HCT116 (cell line): ENCODE measurements around the gene SH3GL3. TPM values are rescaled to one million over a fixed set of nuclear protein-coding genes. Genes with fewer than 3 reads are reported as not detected.

Experiments used
- ATAC-seq: fragments of 200-7000 bp; cut with Tn5 transposase; 2 replicates; pipeline ENCODE4 v1.9.1; 2020; ENCODE audit warnings: mild to moderate bottlenecking, moderate library complexity
- BruUV-seq: library from RNA; stranded (reverse); fragments of 400-500 nt; replicated peaks from 2 replicates; lab custom pipeline; 2021; lab: Mats Ljungman, UMichigan
- CTCF ChIA-PET: fragments of 300-600 bp; sonication (Branson Sonifier 250); formaldehyde crosslinking; loops from one replicate; lab custom pipeline; 2021; ENCODE audit warnings: antibody characterized with exemption; lab: Charles Lee
- POLR2A ChIA-PET: fragments of 300-600, 350-600 bp; sonication (Branson Sonifier 250); formaldehyde crosslinking; loops from one replicate; lab custom pipeline; 2021; ENCODE audit warnings: antibody characterized with exemption; lab: Charles Lee
- RAD21 ChIA-PET, 2 experiments: fragments of 300-600 bp; sonication (Branson Sonifier 250); formaldehyde crosslinking; loops; one replicate each; lab custom pipeline; 2023; ENCODE audit warnings: low total read pairs in 2 of 2; ENCODE audit not compliant: uncharacterized antibody in 2 of 2, unreplicated experiment in 2 of 2, low non-redundant PET in 1 of 2; lab: Charles Lee
- DNase-seq: peaks from one replicate; pipeline ENCODE4 v3.0.0-alpha.2; 2010; ENCODE audit warnings: low read depth, low spot score
- H2AFZ ChIP-seq: fragments of 200-600 bp; shearing (Covaris generic), sonication (generic); 2 replicates; pipeline ENCODE4 v1.6.1; 2017; ENCODE audit warnings: low read depth, mixed run types, mixed read lengths, antibody characterized with exemption, low read length; ENCODE audit not compliant: poor library complexity, severe bottlenecking
- H3K27ac ChIP-seq: 2 replicates; pipeline ENCODE4 v1.5.1; 2012; ENCODE audit warnings: low read depth, low read length
- H3K27me3 ChIP-seq: fragments of 200-600 bp; sonication (generic); 2 replicates; pipeline ENCODE4 v1.6.1; 2016; ENCODE audit warnings: mixed run types, low read length, mixed read lengths; ENCODE audit not compliant: insufficient read depth
- H3K36me3 ChIP-seq, 2 experiments: fragments of 200-500 bp in 1 of 2; fragments of 200-600 bp in 1 of 2; sonication (Bioruptor generic) in 1 of 2; sonication (generic) in 1 of 2; 2 replicates each; pipeline versions ENCODE4 v1.5.1 to v1.6.1; 2014 to 2016; ENCODE audit warnings: low read length in 2 of 2, inconsistent platforms in 1 of 2, mixed read lengths in 1 of 2, mixed run types in 1 of 2; ENCODE audit not compliant: insufficient read depth in 2 of 2, control insufficient read depth in 1 of 2
- H3K4me1 ChIP-seq, 2 experiments: fragments of 200-600 bp in 1 of 2; sonication (generic) in 1 of 2; 2 replicates each; pipeline versions ENCODE4 v1.5.1 to v1.6.1; 2012 to 2017; ENCODE audit warnings: low read length in 2 of 2, inconsistent platforms in 1 of 2, mild to moderate bottlenecking in 1 of 2, mixed read lengths in 1 of 2, mixed run types in 1 of 2, moderate library complexity in 1 of 2; ENCODE audit not compliant: insufficient read depth in 2 of 2, control insufficient read depth in 1 of 2
- H3K4me2 ChIP-seq: fragments of 200-600 bp; sonication (generic); 2 replicates; pipeline ENCODE4 v1.6.1; 2017; ENCODE audit warnings: mixed run types, low read length, mixed read lengths
- H3K4me3 ChIP-seq, 2 experiments: fragments of 200-600 bp in 1 of 2; sonication (generic) in 1 of 2; replicated peaks in 1 of 2; 2 replicates each; pipeline ENCODE4 v1.5.1; 2011 to 2016; ENCODE audit warnings: low read length in 2 of 2, control low read depth in 1 of 2, low read depth in 1 of 2, mild to moderate bottlenecking in 1 of 2, mixed read lengths in 1 of 2, mixed run types in 1 of 2
- H3K79me2 ChIP-seq: fragments of 200-600 bp; sonication (generic); 2 replicates; pipeline ENCODE4 v1.6.1; 2017; ENCODE audit warnings: mild to moderate bottlenecking, mixed run types, low read length, moderate library complexity, mixed read lengths; ENCODE audit not compliant: insufficient read depth
- H3K9ac ChIP-seq: fragments of 200-600 bp; sonication (generic); 2 replicates; pipeline ENCODE4 v1.6.1; 2016; ENCODE audit warnings: low read length, mixed read lengths
- H3K9me2 ChIP-seq: fragments of 200-600 bp; sonication (generic), shearing (Covaris generic); 2 replicates; pipeline ENCODE4 v1.6.1; 2017; ENCODE audit warnings: mixed run types, mild to moderate bottlenecking, moderate library complexity; ENCODE audit not compliant: insufficient read depth
- H3K9me3 ChIP-seq, 2 experiments: fragments of 200-500 bp in 1 of 2; fragments of 200-600 bp in 1 of 2; sonication (Bioruptor generic) in 1 of 2; sonication (generic) in 1 of 2; 2 replicates each; pipeline ENCODE4 v1.6.1; 2014 to 2017; ENCODE audit warnings: low read length in 2 of 2, mixed read lengths in 2 of 2, inconsistent platforms in 1 of 2, low read depth in 1 of 2, mild to moderate bottlenecking in 1 of 2, mixed run types in 1 of 2, moderate library complexity in 1 of 2; ENCODE audit not compliant: control insufficient read depth in 1 of 2, insufficient read depth in 1 of 2
- H4K20me1 ChIP-seq: fragments of 200-600 bp; sonication (generic), shearing (Covaris generic); 2 replicates; pipeline ENCODE4 v1.6.1; 2017; ENCODE audit warnings: mixed run types, mild to moderate bottlenecking, moderate library complexity; ENCODE audit not compliant: insufficient read depth
- CBX3 ChIP-seq: IDR thresholded peaks from 2 replicates; pipeline ENCODE4 v1.6.1; 2012; ENCODE audit warnings: low read depth
- ELF1 ChIP-seq: IDR thresholded peaks from 2 replicates; pipeline ENCODE4 v1.6.1; 2012; ENCODE audit warnings: low read depth, borderline replicate concordance
- EZH2 ChIP-seq: fragments of 200-600 bp; sonication (generic); IDR thresholded peaks from 2 replicates; pipeline ENCODE4 v1.6.1; 2017; ENCODE audit warnings: antibody characterized with exemption, mixed run types
- JUND ChIP-seq: IDR thresholded peaks from 2 replicates; pipeline ENCODE4 v1.6.1; 2012
- POLR2A ChIP-seq: IDR thresholded peaks from 2 replicates; pipeline ENCODE4 v1.7.0; 2011; ENCODE audit warnings: borderline replicate concordance; ENCODE audit not compliant: insufficient read depth, insufficient read length; ENCODE audit errors: extremely low read depth
- POLR2AphosphoS5 ChIP-seq: IDR thresholded peaks from 2 replicates; pipeline ENCODE4 v1.6.1; 2011; ENCODE audit warnings: mild to moderate bottlenecking, low read depth, low read length, moderate library complexity
- RAD21 ChIP-seq: IDR thresholded peaks from 2 replicates; pipeline ENCODE4 v1.6.1; 2012; ENCODE audit warnings: low read depth, mild to moderate bottlenecking
- SIN3A ChIP-seq: IDR thresholded peaks from 2 replicates; pipeline ENCODE4 v1.6.1; 2012; ENCODE audit warnings: low read depth
- SP1 ChIP-seq: IDR thresholded peaks from 2 replicates; pipeline ENCODE4 v1.6.1; 2012; ENCODE audit warnings: low read depth
- TCF7L2 ChIP-seq: IDR thresholded peaks from 2 replicates; pipeline ENCODE4 v1.7.0; 2011; ENCODE audit warnings: borderline replicate concordance, inconsistent platforms; ENCODE audit not compliant: insufficient read depth, insufficient read length; ENCODE audit errors: extremely low read depth
- YY1 ChIP-seq: IDR thresholded peaks from 2 replicates; pipeline ENCODE4 v1.6.1; 2011; ENCODE audit warnings: low read length, low read depth, moderate library complexity, mild to moderate bottlenecking; ENCODE audit not compliant: insufficient replicate concordance; ENCODE audit errors: extremely low read depth
- intact Hi-C: fragments of 100-400 bp; cut with micrococcal nuclease; formaldehyde crosslinking; loops from 2 replicates; pipeline ENCODE4 v1.10.0; 2022
- total RNA-seq: library from RNA; stranded (reverse); gene quantifications from one replicate; pipeline ENCODE4 v1.2.1, GENCODE V29; 2021; ENCODE audit not compliant: unreplicated experiment
- TF ChIP-seq, protein P1 (sequence below), 3 experiments: fragments of 200-600 bp in 1 of 3; sonication (generic) in 1 of 3; IDR thresholded peaks in 2 of 3; conservative IDR thresholded peaks in 1 of 3; 2 replicates each; pipeline ENCODE4 v1.5.1; 2012 to 2017; ENCODE audit warnings: low read depth in 2 of 3, low read length in 2 of 3, antibody characterized with exemption in 1 of 3, borderline replicate concordance in 1 of 3, control low read depth in 1 of 3, mild to moderate bottlenecking in 1 of 3, mixed read lengths in 1 of 3, mixed run types in 1 of 3, moderate library complexity in 1 of 3; ENCODE audit not compliant: insufficient read depth in 1 of 3

SH3GL3 gene
- total RNA-seq, 1 experiment from 2014 or later = 1.3 TPM

DNA sequence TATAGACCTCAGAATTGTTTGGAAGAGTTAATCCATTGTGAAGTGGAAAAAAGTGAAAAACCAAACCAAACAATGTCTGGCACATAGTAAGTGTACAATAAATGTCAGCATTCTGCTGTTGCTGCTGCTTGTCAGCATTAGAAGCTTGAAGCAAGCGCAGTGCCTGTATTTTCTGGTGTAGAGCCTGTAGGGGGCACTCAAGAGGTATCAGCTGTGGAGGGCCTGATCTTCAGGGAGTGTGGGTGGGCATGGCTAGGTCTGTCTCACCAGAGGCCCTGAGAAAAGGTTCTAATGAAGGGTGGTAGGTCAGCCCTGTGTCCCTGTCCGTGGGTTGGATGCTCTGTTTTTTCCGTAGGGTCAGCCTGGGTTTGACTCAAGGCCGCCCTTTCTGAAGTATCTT lies 210.4 kb downstream of the SH3GL3 start:
- intact Hi-C loops = no loop called here
- H3K9ac ChIP-seq = no peak overlapping the region
- no peaks in the 10 kb centered on the region for H3K9me3 ChIP-seq
- no peak overlapping the region for H3K4me2 ChIP-seq
- no peaks in the 10 kb centered on the region for H3K4me1 ChIP-seq
- H2AFZ ChIP-seq = no peak overlapping the region
- H4K20me1 ChIP-seq = no peaks in the 10 kb centered on the region
- H3K4me3 ChIP-seq = no peak overlapping the region
- ChIA-PET RAD21 (no interaction called here), CTCF (interaction anchor here (0.6 to 2.9 kb wide), 6 partner anchors 13 to 378 kb away, joined by 3 to 17 read pairs (median 3); no protein-coding TSS in a partner anchor), POLR2A (no interaction called here)
- DNase-seq = peak; percentile 6
- no peaks in the 10 kb centered on the region for H3K9me2 ChIP-seq
- no peak overlapping the region for H3K27ac ChIP-seq
- no peaks in the 10 kb centered on the region for H3K36me3 ChIP-seq
- BruUV-seq = no TSS peak
- no peaks in the 10 kb centered on the region for H3K27me3 ChIP-seq
- no peak for TF ChIP-seq SIN3A
- no peak for TF ChIP-seq CBX3
- peak; percentile 48 for TF ChIP-seq RAD21
- TF ChIP-seq YY1 = no peak
- TF ChIP-seq EZH2 = no peak
- no peak for TF ChIP-seq POLR2AphosphoS5
- TF ChIP-seq, protein P1, sequence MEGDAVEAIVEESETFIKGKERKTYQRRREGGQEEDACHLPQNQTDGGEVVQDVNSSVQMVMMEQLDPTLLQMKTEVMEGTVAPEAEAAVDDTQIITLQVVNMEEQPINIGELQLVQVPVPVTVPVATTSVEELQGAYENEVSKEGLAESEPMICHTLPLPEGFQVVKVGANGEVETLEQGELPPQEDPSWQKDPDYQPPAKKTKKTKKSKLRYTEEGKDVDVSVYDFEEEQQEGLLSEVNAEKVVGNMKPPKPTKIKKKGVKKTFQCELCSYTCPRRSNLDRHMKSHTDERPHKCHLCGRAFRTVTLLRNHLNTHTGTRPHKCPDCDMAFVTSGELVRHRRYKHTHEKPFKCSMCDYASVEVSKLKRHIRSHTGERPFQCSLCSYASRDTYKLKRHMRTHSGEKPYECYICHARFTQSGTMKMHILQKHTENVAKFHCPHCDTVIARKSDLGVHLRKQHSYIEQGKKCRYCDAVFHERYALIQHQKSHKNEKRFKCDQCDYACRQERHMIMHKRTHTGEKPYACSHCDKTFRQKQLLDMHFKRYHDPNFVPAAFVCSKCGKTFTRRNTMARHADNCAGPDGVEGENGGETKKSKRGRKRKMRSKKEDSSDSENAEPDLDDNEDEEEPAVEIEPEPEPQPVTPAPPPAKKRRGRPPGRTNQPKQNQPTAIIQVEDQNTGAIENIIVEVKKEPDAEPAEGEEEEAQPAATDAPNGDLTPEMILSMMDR (IDR thresholded peaks at IDR 0.05 in 2 of 3, conservative IDR thresholded peaks at IDR 0.05 in 1 of 3; ENCODE audit: borderline replicate concordance in 1 of 3, insufficient read depth in 1 of 3, low read depth in 2 of 3, low read length in 2 of 3) = peak; percentile 39 to 62 (median 48); a peak in 5 of 6 replicates
- TF ChIP-seq POLR2A = no peak
- no peak for TF ChIP-seq ELF1
- no peak for TF ChIP-seq JUND
- TF ChIP-seq TCF7L2 = no peak
- no peak for TF ChIP-seq SP1
- peak; percentile 73 for ATAC-seq
- H3K79me2 ChIP-seq = no peaks in the 10 kb centered on the region
